Activated naive CD4-positive, alpha-beta T cell treated with anti-CD3 and anti-CD28 coated beads, Interleukin-2, amount 50 U/mL, for 16 hours (primary cell): ENCODE data around the gene KLF15.

ENCODE experiments used
- DNase-seq: peaks from one replicate; pipeline ENCODE4 v3.0.0-alpha.2; 2020

Gene KLF15

DNA sequence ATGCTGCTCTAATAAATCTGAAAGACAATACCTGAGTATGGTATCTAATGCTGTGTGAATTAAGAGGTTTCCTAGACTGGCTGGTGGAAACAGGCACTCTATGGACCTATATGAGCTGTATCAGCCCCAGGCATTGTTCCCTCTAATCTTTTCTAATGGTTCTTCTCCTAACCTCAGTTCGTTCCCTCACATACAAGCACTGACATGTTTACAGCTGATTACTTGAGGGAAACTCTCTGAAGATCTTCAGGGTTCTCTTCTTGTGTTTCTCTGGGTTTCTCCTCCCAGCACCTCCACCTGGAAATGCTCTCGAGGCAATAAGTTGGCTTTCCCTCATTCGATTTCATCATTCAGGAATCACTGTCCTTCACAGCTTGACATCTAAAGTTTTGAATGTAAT lies 52.9 kb downstream of the KLF15 start:
- DNase-seq: no peak

DNA sequence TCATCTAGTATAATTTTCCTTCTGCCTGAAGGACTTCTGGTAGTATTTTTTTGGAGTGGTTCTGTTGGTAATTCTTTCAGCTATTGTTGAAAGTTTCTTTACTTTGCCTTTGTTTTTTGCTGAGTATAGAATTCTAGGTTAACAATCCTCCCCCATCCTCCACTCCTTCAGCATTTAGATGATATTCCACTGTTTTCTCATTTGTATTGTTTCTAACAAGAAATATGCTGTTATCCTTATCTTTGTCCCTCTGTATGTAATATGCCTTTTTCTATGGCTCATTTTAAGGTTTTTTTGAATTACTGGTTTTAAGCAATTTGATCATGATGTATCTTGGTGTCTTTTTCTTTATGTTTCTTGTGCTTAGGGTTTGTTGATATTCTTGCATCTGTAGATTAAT lies 53.9 kb downstream of the KLF15 start:
- DNase-seq: no peak

DNA sequence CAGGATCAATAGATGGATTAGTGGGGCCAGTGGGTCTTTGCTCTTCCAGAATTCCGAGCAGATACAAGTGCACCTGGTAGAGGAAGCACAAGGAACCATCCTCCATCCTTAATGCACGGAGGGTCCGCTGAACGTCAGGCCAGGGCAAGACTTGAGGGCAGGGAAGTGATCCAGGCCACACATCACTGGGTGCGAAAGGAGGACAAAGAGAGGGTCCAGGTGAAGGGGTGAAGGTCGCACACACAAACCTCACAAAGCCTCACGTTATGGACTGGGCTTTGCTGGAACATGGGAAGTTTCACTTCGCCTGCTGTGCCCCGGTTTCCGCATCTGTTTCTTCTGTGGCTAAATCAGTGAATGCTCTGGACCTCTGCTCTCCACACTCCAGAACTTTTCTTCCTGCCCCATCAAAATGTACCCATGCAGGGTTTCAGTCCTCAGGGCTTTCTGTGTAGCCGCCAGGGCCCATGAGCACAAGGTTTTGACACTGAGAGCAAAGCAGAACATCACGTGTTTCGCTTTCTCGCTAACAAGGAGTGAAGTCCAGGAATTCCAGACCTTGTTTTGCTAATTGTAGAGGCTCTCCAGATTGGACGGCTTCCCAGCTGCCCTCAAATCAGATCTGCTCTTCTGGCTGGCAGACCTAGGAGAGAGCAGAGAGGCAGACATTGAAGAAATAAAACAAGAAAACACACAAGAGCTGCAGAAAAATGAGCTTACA lies 56.3 kb downstream of the KLF15 start:
- no peak for DNase-seq

DNA sequence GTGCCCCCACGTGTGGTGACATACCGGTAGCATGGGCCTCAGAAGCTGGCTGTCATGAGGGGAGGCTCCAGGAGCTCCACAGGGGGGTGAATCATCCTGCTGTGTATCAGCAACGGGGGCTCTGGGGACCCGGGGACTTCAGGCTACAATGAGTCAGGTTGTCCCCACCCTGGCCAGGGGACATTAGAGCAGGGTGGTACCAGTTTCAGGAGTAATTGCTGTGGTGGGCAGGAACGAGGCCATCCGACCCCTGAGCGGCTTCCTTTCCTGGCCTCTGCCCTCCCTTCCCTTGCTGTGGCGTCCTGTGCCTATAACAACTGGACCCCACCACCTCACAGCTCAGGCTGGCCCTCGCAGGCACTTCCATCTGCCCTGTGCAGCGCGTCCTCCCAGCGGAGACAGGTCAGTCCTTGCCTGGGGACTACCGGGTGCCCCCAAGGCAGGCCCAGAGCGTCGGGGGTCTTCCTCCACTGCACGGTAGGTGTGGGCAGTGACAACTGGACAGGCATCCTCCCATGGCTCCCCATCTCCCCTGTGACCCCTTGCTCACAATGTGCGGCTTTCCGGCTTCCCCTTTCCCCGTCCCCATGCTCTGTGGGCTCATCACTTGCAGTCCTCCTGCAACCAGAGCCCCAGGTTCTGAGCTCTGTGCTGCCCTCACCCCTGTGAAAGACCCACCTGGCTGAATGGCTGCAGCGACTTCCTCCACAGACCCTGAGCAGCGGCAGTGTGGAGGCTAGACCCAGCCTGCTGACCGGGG lies 57.0 kb downstream of the KLF15 start:
- DNase-seq: no peak

DNA sequence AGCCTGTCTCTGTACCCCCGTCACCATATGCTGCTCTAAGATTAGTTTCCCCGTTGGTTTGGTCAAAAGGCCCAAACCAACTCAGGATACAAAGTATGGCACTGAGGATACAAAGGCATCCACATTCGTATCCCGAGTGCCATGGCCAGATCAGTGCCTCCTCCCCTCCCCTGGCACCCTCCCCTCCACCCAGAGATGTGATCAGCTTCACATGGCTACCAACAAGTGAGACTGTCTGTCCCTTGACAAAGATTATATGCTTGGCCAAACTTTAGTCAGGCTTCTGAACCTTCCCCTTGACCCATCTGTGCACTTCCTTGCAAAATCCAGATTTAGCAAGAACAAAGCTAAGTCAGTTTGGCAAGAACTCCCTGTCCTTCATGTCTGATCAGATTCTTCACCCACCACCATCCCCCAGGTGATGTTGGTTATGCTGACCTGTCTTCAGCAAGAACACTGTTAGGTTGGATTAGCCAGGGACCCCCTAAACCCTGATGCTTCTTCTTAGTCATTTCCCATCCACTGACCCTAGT lies 61.7 kb downstream of the KLF15 start:
- DNase-seq: no peak

DNA sequence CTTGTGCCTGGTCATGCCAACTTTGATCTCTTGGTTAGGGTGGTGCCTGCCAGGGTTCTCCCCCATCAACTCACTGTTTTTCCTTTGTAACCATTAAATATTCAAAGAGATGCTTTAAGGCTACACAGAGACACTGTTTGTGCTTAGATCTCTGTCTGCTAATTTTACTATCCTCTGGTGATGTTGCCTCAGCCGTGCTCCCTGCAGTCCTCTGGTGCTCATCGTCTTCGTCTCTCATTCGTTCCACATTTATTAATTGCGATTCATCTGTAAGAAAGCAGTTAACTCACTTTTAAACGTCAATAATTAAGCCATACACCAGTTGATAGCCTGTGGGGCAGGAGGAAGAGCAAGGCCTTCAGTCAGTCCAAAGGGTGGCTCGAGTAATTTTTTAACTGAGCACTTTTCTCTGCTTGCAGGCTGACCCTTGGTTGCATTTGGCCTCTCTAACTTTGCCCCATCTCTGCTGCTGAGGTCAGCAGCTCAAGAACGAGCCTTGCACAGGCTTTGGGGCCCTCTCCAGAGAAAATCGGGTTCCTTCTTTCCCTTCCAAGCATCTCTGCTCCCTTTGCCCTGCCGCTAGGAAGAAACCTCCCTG lies 62.9 kb downstream of the KLF15 start:
- DNase-seq: no peak

DNA sequence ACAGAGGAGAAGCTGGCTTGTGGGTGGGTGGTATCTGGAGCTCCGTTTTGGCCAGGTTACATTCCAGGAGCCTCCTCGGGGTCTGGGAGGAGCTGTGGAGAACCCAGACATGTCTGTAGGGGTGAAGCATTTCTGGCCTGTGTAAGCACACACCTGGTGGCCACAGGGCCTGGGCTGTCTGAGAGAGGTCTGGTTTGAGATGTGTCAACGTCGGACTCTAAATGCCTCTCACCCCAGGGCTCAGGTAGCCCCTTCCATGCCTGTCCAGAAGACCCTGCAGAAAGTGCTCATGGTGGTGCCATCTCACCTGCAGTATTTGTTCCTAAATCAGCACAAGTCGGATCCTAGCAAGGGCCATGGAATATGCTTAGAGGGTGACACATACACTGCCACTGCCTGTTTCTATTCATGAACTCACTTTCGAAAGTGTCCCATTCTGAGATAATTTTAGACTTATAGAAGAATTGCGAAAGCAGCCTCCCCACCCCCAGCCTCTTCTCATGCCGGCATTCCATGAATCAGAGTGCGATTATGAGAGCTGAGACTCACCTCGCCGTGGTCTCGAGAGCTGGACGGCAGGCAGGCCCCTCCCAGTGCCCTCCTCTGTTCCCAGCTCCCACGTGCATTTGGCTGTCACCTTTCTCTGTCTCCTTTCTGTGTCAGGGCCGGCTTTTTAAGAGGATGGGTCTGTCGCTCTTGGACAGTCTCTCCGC lies 63.7 kb downstream of the KLF15 start:
- no peak for DNase-seq
